H9 (cell line): ENCODE results near the gene ZBTB7A. TPM values are rescaled to one million over a fixed set of nuclear protein-coding genes. Genes with fewer than 3 reads are reported as not detected.

ENCODE experiments used
- DNase-seq: peaks from one replicate; pipeline ENCODE4 v3.0.0-alpha.2; 2017
- H2AFZ ChIP-seq: one replicate; pipeline ENCODE4 v1.6.1; 2013; ENCODE audit warnings: mild to moderate bottlenecking, low read length, control low read depth, moderate library complexity
- H2AK5ac ChIP-seq: 2 replicates; pipeline ENCODE4 v1.6.1; 2013; ENCODE audit warnings: low read length, control low read depth, mixed read lengths; ENCODE audit not compliant: insufficient read length
- H2BK120ac ChIP-seq: one replicate; pipeline ENCODE4 v1.6.1; 2013; ENCODE audit warnings: low read depth, mild to moderate bottlenecking, low read length, control low read depth, inconsistent platforms; ENCODE audit not compliant: poor library complexity, severe bottlenecking
- H2BK12ac ChIP-seq: 2 replicates; pipeline ENCODE4 v1.6.1; 2013; ENCODE audit warnings: low read length, control low read depth, mixed read lengths, low read depth; ENCODE audit not compliant: insufficient read length
- H2BK15ac ChIP-seq: 2 replicates; pipeline ENCODE4 v1.6.1; 2013; ENCODE audit warnings: low read depth, low read length, control low read depth
- H2BK20ac ChIP-seq: one replicate; pipeline ENCODE4 v1.6.1; 2013; ENCODE audit warnings: low read depth, mild to moderate bottlenecking, low read length, control low read depth, inconsistent platforms; ENCODE audit not compliant: poor library complexity, severe bottlenecking
- H2BK5ac ChIP-seq: 2 replicates; pipeline ENCODE4 v1.6.1; 2013; ENCODE audit warnings: low read length, control low read depth, mixed read lengths; ENCODE audit not compliant: insufficient read length
- H3K14ac ChIP-seq: 2 replicates; pipeline ENCODE4 v1.6.1; 2013; ENCODE audit warnings: low read length, control low read depth; ENCODE audit not compliant: insufficient read depth
- H3K18ac ChIP-seq: 2 replicates; pipeline ENCODE4 v1.6.1; 2013; ENCODE audit warnings: low read depth, mild to moderate bottlenecking, mixed read lengths, low read length, control low read depth; ENCODE audit not compliant: insufficient read length
- H3K23ac ChIP-seq: 2 replicates; pipeline ENCODE4 v1.6.1; 2013; ENCODE audit warnings: low read length, control low read depth, mixed read lengths, low read depth; ENCODE audit not compliant: insufficient read length
- H3K23me2 ChIP-seq: 2 replicates; pipeline ENCODE4 v1.6.1; 2013; ENCODE audit warnings: low read depth, mild to moderate bottlenecking, mixed read lengths, low read length, control low read depth; ENCODE audit not compliant: insufficient read length, poor library complexity, severe bottlenecking
- H3K27ac ChIP-seq: 2 replicates; pipeline ENCODE4 v1.5.1; 2013; ENCODE audit warnings: low read length, control low read depth, mixed read lengths, low read depth; ENCODE audit not compliant: insufficient read length
- H3K27me3 ChIP-seq: 2 replicates; pipeline ENCODE4 v1.6.1; 2013; ENCODE audit warnings: low read length, control low read depth, inconsistent platforms; ENCODE audit not compliant: insufficient read depth
- H3K4ac ChIP-seq: 2 replicates; pipeline ENCODE4 v1.6.1; 2013; ENCODE audit warnings: low read depth, mild to moderate bottlenecking, control low read depth, inconsistent platforms, low read length, moderate library complexity
- H3K4me1 ChIP-seq: 2 replicates; pipeline ENCODE4 v1.6.1; 2013; ENCODE audit warnings: low read length, control low read depth, inconsistent platforms; ENCODE audit not compliant: insufficient read depth
- H3K4me2 ChIP-seq: 2 replicates; pipeline ENCODE4 v1.6.1; 2013; ENCODE audit warnings: low read length, control low read depth, mixed read lengths; ENCODE audit not compliant: insufficient read length, insufficient read depth
- H3K56ac ChIP-seq: 2 replicates; pipeline ENCODE4 v1.6.1; 2013; ENCODE audit warnings: low read depth, mild to moderate bottlenecking, mixed read lengths, low read length, control low read depth; ENCODE audit not compliant: insufficient read length
- H3K79me1 ChIP-seq: 2 replicates; pipeline ENCODE4 v1.6.1; 2013; ENCODE audit warnings: low read depth, mild to moderate bottlenecking, moderate library complexity, low read length, control low read depth, inconsistent platforms; ENCODE audit not compliant: insufficient read depth, poor library complexity, severe bottlenecking
- H3K79me2 ChIP-seq: 2 replicates; pipeline ENCODE4 v1.6.1; 2013; ENCODE audit warnings: low read length, control low read depth, inconsistent platforms; ENCODE audit not compliant: insufficient read depth
- H3K9ac ChIP-seq: 2 replicates; pipeline ENCODE4 v1.6.1; 2013; ENCODE audit warnings: low read length, control low read depth, mixed read lengths; ENCODE audit not compliant: insufficient read length; ENCODE audit errors: extremely low read depth
- H3K9me3 ChIP-seq: one replicate; pipeline ENCODE4 v1.6.1; 2013; ENCODE audit warnings: low read depth, low read length, inconsistent platforms; ENCODE audit not compliant: control insufficient read depth
- H3T11ph ChIP-seq: one replicate; pipeline ENCODE4 v1.6.1; 2013; ENCODE audit warnings: mild to moderate bottlenecking, low read length, control low read depth, inconsistent platforms
- H4K20me1 ChIP-seq: one replicate; pipeline ENCODE4 v1.6.1; 2013; ENCODE audit not compliant: control insufficient read depth, insufficient read length, insufficient read depth
- H4K5ac ChIP-seq: 2 replicates; pipeline ENCODE4 v1.6.1; 2013; ENCODE audit warnings: low read depth, mild to moderate bottlenecking, mixed read lengths, low read length, control low read depth; ENCODE audit not compliant: insufficient read length
- H4K8ac ChIP-seq: replicated peaks from 2 replicates; pipeline ENCODE4 v1.6.1; 2013; ENCODE audit warnings: low read length, control low read depth, mixed read lengths, low read depth; ENCODE audit not compliant: insufficient read length
- H4K91ac ChIP-seq: 2 replicates; pipeline ENCODE4 v1.6.1; 2013; ENCODE audit warnings: low read depth, mild to moderate bottlenecking, moderate library complexity, mixed read lengths, low read length, control low read depth; ENCODE audit not compliant: insufficient read length
- H3K27ac Mint-ChIP-seq, 3 experiments: 2 replicates in 2 of 3; 3 replicates in 1 of 3; pipeline ENCODE4 v1.8.0; 2020 to 2021; ENCODE audit warnings: mixed read lengths in 3 of 3, mild to moderate bottlenecking in 1 of 3, moderate library complexity in 1 of 3
- H3K27me3 Mint-ChIP-seq: 2 replicates; pipeline ENCODE4 v1.8.0; 2021; ENCODE audit warnings: low read depth, mild to moderate bottlenecking, moderate library complexity, mixed read lengths
- H3K36me3 Mint-ChIP-seq, 3 experiments: 2 replicates in 2 of 3; 3 replicates in 1 of 3; pipeline ENCODE4 v1.8.0; 2020 to 2021; ENCODE audit warnings: low read depth in 3 of 3, mixed read lengths in 3 of 3; ENCODE audit not compliant: insufficient read depth in 1 of 3
- H3K4me1 Mint-ChIP-seq, 2 experiments: 2 replicates each; pipeline ENCODE4 v1.8.0; 2020; ENCODE audit warnings: mixed read lengths in 2 of 2
- H3K4me3 Mint-ChIP-seq, 2 experiments: 2 replicates in 1 of 2; 3 replicates in 1 of 2; pipeline ENCODE4 v1.8.0; 2020 to 2021; ENCODE audit warnings: mild to moderate bottlenecking in 2 of 2, mixed read lengths in 2 of 2, moderate library complexity in 1 of 2
- H3K9me3 Mint-ChIP-seq, 2 experiments: 2 replicates in 1 of 2; 3 replicates in 1 of 2; pipeline ENCODE4 v1.8.0; 2020; ENCODE audit warnings: mild to moderate bottlenecking in 2 of 2, mixed read lengths in 2 of 2, moderate library complexity in 1 of 2
- WGBS: extraction: QIAGEN DNeasy Blood & Tissue Kit; methylation state at CpG from one replicate; pipeline ENCODE4 v1.1.7; 2013; ENCODE audit warnings: missing lambda C conversion rate, low lambda C conversion rate, mixed read lengths; ENCODE audit not compliant: insufficient read length; ENCODE audit errors: extremely low coverage; 5-methylcytosine and 5-hydroxymethylcytosine counted together
- total RNA-seq: library from RNA; stranded (reverse); gene quantifications from 2 replicates; pipeline ENCODE4 v1.2.1, GENCODE V29; 2021
- TF ChIP-seq, protein P1 (sequence below): fragments of 200-600 bp; sonication (generic); conservative IDR thresholded peaks from 3 replicates; pipeline ENCODE4 v1.8.0; 2021; ENCODE audit warnings: antibody characterized with exemption, mild to moderate bottlenecking

ZBTB7A gene
- total RNA-seq, 1 experiment from 2014 or later, result 24.9 TPM

DNA sequence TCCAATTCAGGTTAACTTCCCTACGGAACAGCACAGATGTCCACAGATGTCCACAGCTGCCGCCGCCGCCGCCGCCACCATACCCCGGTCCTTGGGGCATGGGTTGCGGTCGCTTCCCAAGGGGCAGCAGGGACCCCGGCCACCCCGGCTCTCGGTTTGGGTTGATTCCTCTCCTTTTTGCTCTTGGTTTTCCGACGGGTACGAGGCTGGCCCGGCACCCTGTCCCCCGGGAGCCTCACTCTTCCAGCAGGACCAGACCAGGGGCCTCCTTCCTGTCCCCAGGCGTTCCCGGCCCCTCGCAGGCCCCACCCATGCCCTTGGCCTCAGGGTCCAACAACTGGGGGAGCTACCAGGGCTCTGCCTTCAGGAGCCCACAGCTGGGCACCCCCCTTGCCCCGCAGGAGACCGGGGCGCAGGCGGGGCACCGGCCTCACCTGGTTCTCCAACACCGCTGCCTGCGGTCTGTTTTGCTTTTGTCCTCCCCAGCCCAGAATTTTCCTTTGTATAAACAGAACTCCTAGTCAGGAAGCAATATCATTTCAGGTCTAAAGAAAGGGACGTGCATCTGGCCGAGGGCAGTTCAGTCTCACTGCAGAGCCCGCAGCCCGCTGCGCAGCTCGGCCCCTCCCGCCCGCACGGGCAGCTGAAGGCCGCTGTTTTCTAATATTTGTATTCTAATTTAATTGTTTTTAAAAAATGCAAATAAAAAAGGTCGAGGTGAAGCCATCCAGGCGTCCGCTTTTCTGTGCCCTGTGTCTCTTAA lies 27.9 kb downstream of the ZBTB7A start:
- Histone ChIP-seq H2AK5ac (no peak overlapping the region), H2AFZ (no peak overlapping the region)

More for the DNA sequence above, 27.9 kb downstream of the ZBTB7A start:
- DNase-seq, result no peak
- no peaks in the 10 kb centered on the region for H3K27me3 ChIP-seq
- no peak overlapping the region for H3K23ac ChIP-seq
- Mint-ChIP-seq H3K36me3 (peaks cover 6 to 15% (median 12%) of the 10 kb centered on the region in 3 experiments; a peak in 6 of 7 replicates), H3K27ac (no peak overlapping the region), H3K4me1 (peaks cover 0 to 3% of the 10 kb centered on the region in 2 experiments; a peak in 2 of 4 replicates), H3K4me3 (no peak overlapping the region), H3K9me3 (no peaks in the 10 kb centered on the region), H3K27me3 (peaks cover 3% of the 10 kb centered on the region; the same call in 1 of the 2 replicates)
- WGBS, result no CpG with 5 or more reads among the region's 40 CpGs
- no peak overlapping the region for H3K9ac ChIP-seq
- H3T11ph ChIP-seq, result no peak overlapping the region
- H2BK15ac ChIP-seq, result no peak overlapping the region
- no peak overlapping the region for H4K8ac ChIP-seq
- H2BK5ac ChIP-seq, result no peak overlapping the region
- H3K79me1 ChIP-seq, result no peaks in the 10 kb centered on the region
- no peaks in the 10 kb centered on the region for H4K20me1 ChIP-seq
- H3K4me2 ChIP-seq, result no peak overlapping the region
- H3K9me3 ChIP-seq, result peaks cover 8% of the 10 kb centered on the region
- H3K4ac ChIP-seq, result no peak overlapping the region
- H2BK12ac ChIP-seq, result no peak overlapping the region
- H3K27ac ChIP-seq, result no peak overlapping the region
- TF ChIP-seq, protein P1, sequence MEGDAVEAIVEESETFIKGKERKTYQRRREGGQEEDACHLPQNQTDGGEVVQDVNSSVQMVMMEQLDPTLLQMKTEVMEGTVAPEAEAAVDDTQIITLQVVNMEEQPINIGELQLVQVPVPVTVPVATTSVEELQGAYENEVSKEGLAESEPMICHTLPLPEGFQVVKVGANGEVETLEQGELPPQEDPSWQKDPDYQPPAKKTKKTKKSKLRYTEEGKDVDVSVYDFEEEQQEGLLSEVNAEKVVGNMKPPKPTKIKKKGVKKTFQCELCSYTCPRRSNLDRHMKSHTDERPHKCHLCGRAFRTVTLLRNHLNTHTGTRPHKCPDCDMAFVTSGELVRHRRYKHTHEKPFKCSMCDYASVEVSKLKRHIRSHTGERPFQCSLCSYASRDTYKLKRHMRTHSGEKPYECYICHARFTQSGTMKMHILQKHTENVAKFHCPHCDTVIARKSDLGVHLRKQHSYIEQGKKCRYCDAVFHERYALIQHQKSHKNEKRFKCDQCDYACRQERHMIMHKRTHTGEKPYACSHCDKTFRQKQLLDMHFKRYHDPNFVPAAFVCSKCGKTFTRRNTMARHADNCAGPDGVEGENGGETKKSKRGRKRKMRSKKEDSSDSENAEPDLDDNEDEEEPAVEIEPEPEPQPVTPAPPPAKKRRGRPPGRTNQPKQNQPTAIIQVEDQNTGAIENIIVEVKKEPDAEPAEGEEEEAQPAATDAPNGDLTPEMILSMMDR, result no peak
- H4K91ac ChIP-seq, result no peak overlapping the region
- no peaks in the 10 kb centered on the region for H3K23me2 ChIP-seq
- H3K56ac ChIP-seq, result no peak overlapping the region
- H4K5ac ChIP-seq, result no peak overlapping the region
- H3K4me1 ChIP-seq, result no peaks in the 10 kb centered on the region
- no peak overlapping the region for H2BK120ac ChIP-seq
- no peaks in the 10 kb centered on the region for H3K79me2 ChIP-seq
- H3K14ac ChIP-seq, result no peak overlapping the region
- no peak overlapping the region for H2BK20ac ChIP-seq
- no peak overlapping the region for H3K18ac ChIP-seq
